K562 (cell line): Measurements from ENCODE around the gene HOXD1. TPM values are rescaled to one million over a fixed set of nuclear protein-coding genes. Genes with fewer than 3 reads are reported as not detected.

Experiments used
- ARID4B ChIP-seq: sonication (generic); formaldehyde crosslinking; IDR thresholded peaks from 2 replicates; pipeline ENCODE4 v1.8.0; 2022; ENCODE audit warnings: mild to moderate bottlenecking, missing genetic modification reagents
- EGR1 ChIP-seq: fragments of 450-650 bp; conservative IDR thresholded peaks from 2 replicates; pipeline ENCODE4 v1.6.1; 2017; ENCODE audit warnings: mild to moderate bottlenecking
- HSF4 ChIP-seq: fragments of 250-450 bp; sonication (Bioruptor Pico); IDR thresholded peaks from 2 replicates; pipeline ENCODE4 v2.1.2; 2022; ENCODE audit warnings: mild to moderate bottlenecking, moderate library complexity, borderline replicate concordance
- MAFF ChIP-seq: IDR thresholded peaks from 2 replicates; pipeline ENCODE4 v1.6.1; 2012; ENCODE audit warnings: low read length, improper control_type of control experiment
- RFX5 ChIP-seq: IDR thresholded peaks from 2 replicates; pipeline ENCODE4 v1.6.1; 2011; ENCODE audit warnings: low read depth, mild to moderate bottlenecking, improper control_type of control experiment, low read length
- SMARCE1 ChIP-seq: fragments of 450-650 bp; IDR thresholded peaks from 2 replicates; pipeline ENCODE4 v1.7.1; 2016; ENCODE audit warnings: mild to moderate bottlenecking
- TRIM28 ChIP-seq: fragments of 450-650 bp; IDR thresholded peaks from 2 replicates; pipeline ENCODE4 v1.6.1; 2017
- polyA plus RNA-seq, 8 experiments: library from polyadenylated mRNA; depleted of rRNA in 4 of 8; stranded (reverse) in 5 of 8; unstranded in 3 of 8; fragments of >200 nt; fragmentation: Nextera tagmentation in 2 of 8; fragmentation: Illumina TruSeq in 1 of 8; extraction: Ambion mirVana in 2 of 8; extraction: Trizol in 1 of 8; gene quantifications; 2 replicates each; pipeline versions ENCODE4 v1.2.1 to v1.2.3, GENCODE V29; 2011 to 2014; ENCODE audit warnings: inconsistent platforms in 1 of 8, missing spikeins in 1 of 8
- total RNA-seq, 7 experiments: library from RNA; depleted of rRNA in 6 of 7; stranded (reverse); fragments of >200 nt in 6 of 7; fragmentation: Illumina TruSeq in 2 of 7; extraction: Trizol in 2 of 7; gene quantifications; 2 replicates each; pipeline versions ENCODE4 v1.2.1 to v1.2.3, GENCODE V29; 2011 to 2021; ENCODE audit warnings: low replicate concordance in 1 of 7
- TF ChIP-seq, protein P1 (sequence below): sonication (generic); formaldehyde crosslinking; IDR thresholded peaks from 2 replicates; pipeline ENCODE4 v1.8.0; 2022; ENCODE audit warnings: missing genetic modification reagents, mild to moderate bottlenecking, borderline replicate concordance

Gene HOXD1
- total and polyA plus RNA-seq, 9 of the 15 experiments (the other 6 are each of a cell fraction or from before 2014, with no cell fraction given): not detected

DNA sequence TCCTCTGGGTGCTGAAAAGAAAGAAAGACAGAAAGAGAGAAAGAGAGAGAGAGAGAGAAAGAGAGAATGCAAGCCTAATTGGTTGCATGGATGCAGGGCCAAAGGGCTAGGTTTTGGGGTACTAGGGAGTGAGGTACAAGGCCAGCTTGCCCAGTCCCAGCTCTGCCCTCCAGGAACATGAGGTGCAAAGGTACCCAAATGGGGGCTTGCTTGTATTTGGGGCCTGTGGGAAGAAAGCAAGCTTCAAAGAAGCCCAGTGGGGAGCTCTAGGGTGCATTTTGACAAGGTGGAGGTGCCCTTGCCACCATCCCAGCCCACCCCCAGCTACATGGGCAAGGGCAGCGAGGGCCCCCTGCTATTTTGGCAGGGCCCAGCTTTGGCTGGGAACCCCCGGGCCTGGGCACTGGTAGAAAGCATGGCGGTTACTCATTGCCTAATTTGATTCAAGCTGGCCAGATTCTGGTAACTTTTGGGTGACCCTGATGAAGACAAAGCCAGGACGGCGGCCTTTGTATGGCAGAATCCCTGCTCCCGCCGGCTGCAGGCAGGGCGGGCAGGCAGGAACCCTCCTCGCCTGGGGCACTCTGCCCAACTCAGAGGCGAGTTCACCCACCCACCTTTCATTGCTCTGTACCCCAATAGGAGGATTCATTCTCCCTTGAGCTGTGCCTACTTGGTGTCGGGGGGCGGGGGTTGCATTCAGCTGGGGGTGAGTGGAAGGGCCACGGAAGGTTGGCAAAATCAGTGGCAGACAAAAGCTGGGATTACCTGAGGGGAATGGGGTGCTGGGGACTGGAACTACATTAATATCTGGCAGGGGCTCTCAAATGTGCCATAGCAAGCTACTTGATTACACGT, 37.7 kb upstream of the HOXD1 start (continued):
- TF ChIP-seq MAFF: no peak
- TF ChIP-seq HSF4 (CRISPR knock-in tag): no peak
- no peak for TF ChIP-seq EGR1
- no peak for TF ChIP-seq ARID4B (CRISPR knock-in tag)
- TF ChIP-seq RFX5: no peak
- TF ChIP-seq, protein P1, sequence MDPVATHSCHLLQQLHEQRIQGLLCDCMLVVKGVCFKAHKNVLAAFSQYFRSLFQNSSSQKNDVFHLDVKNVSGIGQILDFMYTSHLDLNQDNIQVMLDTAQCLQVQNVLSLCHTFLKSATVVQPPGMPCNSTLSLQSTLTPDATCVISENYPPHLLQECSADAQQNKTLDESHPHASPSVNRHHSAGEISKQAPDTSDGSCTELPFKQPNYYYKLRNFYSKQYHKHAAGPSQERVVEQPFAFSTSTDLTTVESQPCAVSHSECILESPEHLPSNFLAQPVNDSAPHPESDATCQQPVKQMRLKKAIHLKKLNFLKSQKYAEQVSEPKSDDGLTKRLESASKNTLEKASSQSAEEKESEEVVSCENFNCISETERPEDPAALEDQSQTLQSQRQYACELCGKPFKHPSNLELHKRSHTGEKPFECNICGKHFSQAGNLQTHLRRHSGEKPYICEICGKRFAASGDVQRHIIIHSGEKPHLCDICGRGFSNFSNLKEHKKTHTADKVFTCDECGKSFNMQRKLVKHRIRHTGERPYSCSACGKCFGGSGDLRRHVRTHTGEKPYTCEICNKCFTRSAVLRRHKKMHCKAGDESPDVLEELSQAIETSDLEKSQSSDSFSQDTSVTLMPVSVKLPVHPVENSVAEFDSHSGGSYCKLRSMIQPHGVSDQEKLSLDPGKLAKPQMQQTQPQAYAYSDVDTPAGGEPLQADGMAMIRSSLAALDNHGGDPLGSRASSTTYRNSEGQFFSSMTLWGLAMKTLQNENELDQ: no peak
- no peak for TF ChIP-seq SMARCE1
- TF ChIP-seq TRIM28: no peak
- TF ChIP-seq, all 486 proteins: peak for 0
